Suprapubic skin (tissue), 4 donors: Measurements from ENCODE around the gene SLC2A1.
A peak's percentile ranks its signal among the peaks of the same experiment; 100 is the strongest.

Experiments
- EP300 ChIP-seq: sonication (generic); formaldehyde crosslinking; IDR thresholded peaks from one replicate; pipeline ENCODE4 v1.6.1; 2017; ENCODE audit warnings: antibody characterized with exemption
- POLR2A ChIP-seq, 2 donors: fragments of 450-650 bp; IDR thresholded peaks; one replicate each; pipeline ENCODE4 v1.6.1; 2017; ENCODE audit warnings: antibody characterized with exemption in 2 of 2, mild to moderate bottlenecking in 2 of 2, moderate library complexity in 2 of 2
- POLR2AphosphoS5 ChIP-seq, 3 donors: sonication (generic); formaldehyde crosslinking; IDR thresholded peaks; one replicate each; pipeline ENCODE4 v1.6.1; 2017; ENCODE audit warnings: antibody characterized with exemption in 3 of 3
- TF ChIP-seq, protein P1 (sequence below), 2 donors: fragments of 200-600 bp in 1 of 2; fragments of 450-650 bp in 1 of 2; sonication (generic) in 1 of 2; IDR thresholded peaks; one replicate each; pipeline ENCODE4 v1.5.1; 2016 to 2019; ENCODE audit warnings: antibody characterized with exemption in 2 of 2, mild to moderate bottlenecking in 1 of 2, moderate library complexity in 1 of 2

DNA sequence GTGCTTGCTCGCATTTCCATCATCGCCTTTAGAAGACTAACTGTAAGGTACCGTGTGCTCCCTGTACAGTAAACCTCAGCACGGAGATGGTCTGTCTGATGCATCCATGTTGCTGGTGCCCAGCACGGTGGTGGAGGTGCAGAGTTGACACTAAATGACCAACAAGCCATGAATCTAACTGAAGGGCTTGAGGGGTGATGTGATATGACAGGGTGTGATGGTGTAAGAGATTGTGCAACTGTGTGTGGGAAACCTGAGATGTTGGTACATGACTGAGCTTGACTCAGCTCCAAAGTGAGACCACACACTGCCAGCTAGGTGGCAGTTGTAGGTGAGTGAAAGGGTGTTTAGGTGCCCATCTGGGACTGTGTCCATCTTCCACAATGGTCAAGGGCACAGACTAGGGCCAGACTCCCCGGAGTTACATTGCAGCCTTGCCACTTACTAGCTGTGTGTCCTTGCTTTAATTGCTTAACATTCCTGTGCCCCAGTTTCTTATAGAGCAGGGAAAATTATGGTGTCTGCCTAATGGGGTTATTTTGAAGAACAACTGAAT lies 21.4 kb downstream of the SLC2A1 start:
- TF ChIP-seq POLR2AphosphoS5 (IDR thresholded peaks at IDR 0.05) (peak in 1 of 3 donors; percentile 16), POLR2A (IDR thresholded peaks at IDR 0.05) (no peak), EP300 (no peak)
- TF ChIP-seq, protein P1, sequence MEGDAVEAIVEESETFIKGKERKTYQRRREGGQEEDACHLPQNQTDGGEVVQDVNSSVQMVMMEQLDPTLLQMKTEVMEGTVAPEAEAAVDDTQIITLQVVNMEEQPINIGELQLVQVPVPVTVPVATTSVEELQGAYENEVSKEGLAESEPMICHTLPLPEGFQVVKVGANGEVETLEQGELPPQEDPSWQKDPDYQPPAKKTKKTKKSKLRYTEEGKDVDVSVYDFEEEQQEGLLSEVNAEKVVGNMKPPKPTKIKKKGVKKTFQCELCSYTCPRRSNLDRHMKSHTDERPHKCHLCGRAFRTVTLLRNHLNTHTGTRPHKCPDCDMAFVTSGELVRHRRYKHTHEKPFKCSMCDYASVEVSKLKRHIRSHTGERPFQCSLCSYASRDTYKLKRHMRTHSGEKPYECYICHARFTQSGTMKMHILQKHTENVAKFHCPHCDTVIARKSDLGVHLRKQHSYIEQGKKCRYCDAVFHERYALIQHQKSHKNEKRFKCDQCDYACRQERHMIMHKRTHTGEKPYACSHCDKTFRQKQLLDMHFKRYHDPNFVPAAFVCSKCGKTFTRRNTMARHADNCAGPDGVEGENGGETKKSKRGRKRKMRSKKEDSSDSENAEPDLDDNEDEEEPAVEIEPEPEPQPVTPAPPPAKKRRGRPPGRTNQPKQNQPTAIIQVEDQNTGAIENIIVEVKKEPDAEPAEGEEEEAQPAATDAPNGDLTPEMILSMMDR (IDR thresholded peaks at IDR 0.05), result no peak
